Brain microvascular endothelial cell (primary cell): ENCODE data around the gene ECEL1.
A peak's percentile ranks its signal among the peaks of the same experiment; 100 is the strongest.

ENCODE experiments used
- DNase-seq: peaks from one replicate; pipeline ENCODE4 v3.0.0-alpha.2; 2020
- H3K27ac ChIP-seq: fragments of 250-450 bp; sonication (Bioruptor Pico); 2 replicates; pipeline ENCODE4 v1.5.1; 2020; ENCODE audit warnings: mild to moderate bottlenecking, moderate library complexity
- H3K27me3 ChIP-seq: fragments of 250-450 bp; sonication (Bioruptor Pico); replicated peaks from 2 replicates; pipeline ENCODE4 v1.5.1; 2020; ENCODE audit warnings: mild to moderate bottlenecking
- H3K36me3 ChIP-seq: fragments of 250-450 bp; sonication (Bioruptor Pico); replicated peaks from 2 replicates; pipeline ENCODE4 v1.5.1; 2020; ENCODE audit warnings: mild to moderate bottlenecking
- H3K4me3 ChIP-seq: 2 replicates; pipeline ENCODE4 v1.5.1; 2011; ENCODE audit warnings: low read depth, mild to moderate bottlenecking, control low read depth, low read length, moderate library complexity
- in situ Hi-C: cut with HindIII; loops from 2 replicates; pipeline ENCODE4 v1.10.0; 2017; ENCODE audit warnings: low sequenced_read_pairs, low pct_ligation_motif_present
- TF ChIP-seq, protein P1 (sequence below): IDR thresholded peaks from 2 replicates; pipeline ENCODE4 v1.5.1; 2011; ENCODE audit warnings: low read depth, mild to moderate bottlenecking, moderate library complexity, low read length, control low read depth, inconsistent platforms; ENCODE audit errors: missing control alignments

Gene ECEL1

DNA sequence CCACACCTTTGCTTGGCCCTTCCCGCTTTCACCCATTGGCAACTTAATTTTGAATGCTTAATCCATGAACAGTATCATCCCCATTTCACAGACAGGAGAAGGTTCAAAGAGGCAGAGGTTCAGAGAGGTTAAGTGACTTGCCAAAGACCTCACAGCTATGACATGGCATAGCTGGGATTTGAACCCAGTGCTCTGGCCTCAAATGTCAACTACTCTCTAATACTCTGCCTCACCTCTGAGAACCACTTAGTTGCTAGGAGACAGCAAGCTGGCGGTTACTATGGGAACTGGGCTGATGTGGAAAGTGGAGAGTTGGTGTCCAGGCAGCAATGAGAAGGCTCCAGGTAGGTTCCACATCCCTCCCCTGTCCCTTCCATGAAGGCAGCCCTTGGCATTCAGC, 16.8 kb upstream of the ECEL1 start:
- DNase-seq = no peak
- TF ChIP-seq, protein P1, sequence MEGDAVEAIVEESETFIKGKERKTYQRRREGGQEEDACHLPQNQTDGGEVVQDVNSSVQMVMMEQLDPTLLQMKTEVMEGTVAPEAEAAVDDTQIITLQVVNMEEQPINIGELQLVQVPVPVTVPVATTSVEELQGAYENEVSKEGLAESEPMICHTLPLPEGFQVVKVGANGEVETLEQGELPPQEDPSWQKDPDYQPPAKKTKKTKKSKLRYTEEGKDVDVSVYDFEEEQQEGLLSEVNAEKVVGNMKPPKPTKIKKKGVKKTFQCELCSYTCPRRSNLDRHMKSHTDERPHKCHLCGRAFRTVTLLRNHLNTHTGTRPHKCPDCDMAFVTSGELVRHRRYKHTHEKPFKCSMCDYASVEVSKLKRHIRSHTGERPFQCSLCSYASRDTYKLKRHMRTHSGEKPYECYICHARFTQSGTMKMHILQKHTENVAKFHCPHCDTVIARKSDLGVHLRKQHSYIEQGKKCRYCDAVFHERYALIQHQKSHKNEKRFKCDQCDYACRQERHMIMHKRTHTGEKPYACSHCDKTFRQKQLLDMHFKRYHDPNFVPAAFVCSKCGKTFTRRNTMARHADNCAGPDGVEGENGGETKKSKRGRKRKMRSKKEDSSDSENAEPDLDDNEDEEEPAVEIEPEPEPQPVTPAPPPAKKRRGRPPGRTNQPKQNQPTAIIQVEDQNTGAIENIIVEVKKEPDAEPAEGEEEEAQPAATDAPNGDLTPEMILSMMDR = no peak
- H3K36me3 ChIP-seq = no peaks in the 10 kb centered on the region
- in situ Hi-C loops = no loop called here
- no peak overlapping the region for H3K4me3 ChIP-seq
- peaks cover 54% of the 10 kb centered on the region for H3K27me3 ChIP-seq
- H3K27ac ChIP-seq = no peak overlapping the region

DNA sequence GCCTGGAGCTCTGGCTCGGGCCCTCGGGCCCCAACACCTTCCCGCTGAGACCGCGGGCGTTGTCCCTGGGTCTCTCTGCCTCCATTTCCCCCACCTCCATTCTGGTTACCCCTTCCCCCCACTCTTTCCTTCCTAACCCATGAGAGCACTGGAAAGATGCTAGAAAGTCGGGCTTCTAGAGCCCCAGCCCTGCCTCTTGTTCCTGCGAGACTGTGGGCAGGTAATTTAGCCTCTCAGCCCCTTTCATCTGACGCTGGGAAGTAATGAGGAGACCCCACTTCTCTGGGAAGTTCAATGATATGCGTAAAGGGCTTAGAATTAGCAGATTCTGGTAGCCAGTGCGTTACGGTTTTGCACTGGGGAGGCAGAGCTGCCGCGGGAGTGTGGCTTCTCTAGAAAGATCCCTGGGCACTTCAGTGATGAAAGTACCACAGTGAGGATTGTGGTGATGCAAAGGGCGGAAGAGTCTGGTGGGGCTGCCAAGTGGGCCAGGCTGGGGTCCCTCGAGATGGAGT, 16.2 kb upstream of the ECEL1 start:
- TF ChIP-seq, protein P1 = no peak
- DNase-seq = no peak
- in situ Hi-C loops = no loop called here
- no peaks in the 10 kb centered on the region for H3K36me3 ChIP-seq
- H3K27ac ChIP-seq = no peak overlapping the region
- peaks cover 56% of the 10 kb centered on the region for H3K27me3 ChIP-seq
- H3K4me3 ChIP-seq = no peak overlapping the region

DNA sequence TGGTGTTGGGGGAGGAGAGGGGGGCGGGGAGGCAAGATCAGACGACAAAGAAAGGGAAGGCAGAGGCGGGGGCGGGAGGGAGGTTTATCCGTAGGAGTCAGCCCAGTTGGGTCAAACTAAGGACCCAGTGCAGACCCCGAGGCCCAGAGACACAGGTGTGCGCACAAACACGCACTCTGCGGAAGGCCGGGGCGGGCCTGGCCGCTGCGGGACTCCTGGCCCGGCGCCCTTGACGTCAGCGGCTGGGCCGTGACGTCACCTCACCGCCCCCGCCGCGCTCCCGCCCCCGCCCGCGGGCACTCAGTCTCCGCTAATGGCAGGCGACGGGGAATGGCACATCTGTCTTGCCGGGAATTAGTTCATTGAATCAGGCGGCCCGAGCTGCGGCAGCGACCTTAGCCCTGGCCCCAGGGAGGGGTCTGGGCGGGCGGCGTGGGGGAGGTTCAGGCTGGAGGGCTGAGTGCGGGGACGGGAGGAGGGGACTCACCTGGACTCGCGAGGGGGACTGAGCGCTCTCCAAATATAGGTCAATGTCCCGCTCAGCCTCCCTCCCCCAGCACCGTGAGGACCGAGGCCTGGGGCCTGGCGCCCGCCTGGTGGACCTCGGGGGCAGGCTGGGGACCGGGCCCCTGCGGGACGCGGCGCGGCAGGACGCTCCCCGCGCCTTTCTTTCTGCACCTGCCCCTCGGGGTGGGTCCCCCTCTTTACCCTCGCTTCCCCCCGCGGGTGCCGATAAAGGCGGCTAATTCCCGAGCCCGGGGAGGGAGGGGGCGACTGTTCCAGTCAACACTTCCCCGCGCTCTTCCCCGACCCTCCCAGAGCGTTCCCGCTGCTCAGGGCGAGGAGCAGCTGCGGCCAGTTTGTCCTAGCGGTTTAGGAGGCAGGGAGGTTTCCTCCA, 15.5 kb upstream of the ECEL1 start:
- H3K36me3 ChIP-seq = no peaks in the 10 kb centered on the region
- peak; percentile 14 for DNase-seq
- in situ Hi-C loops = no loop called here
- no peak overlapping the region for H3K27ac ChIP-seq
- H3K27me3 ChIP-seq = peaks cover 52% of the 10 kb centered on the region
- TF ChIP-seq, protein P1 = no peak
- H3K4me3 ChIP-seq = no peak overlapping the region

DNA sequence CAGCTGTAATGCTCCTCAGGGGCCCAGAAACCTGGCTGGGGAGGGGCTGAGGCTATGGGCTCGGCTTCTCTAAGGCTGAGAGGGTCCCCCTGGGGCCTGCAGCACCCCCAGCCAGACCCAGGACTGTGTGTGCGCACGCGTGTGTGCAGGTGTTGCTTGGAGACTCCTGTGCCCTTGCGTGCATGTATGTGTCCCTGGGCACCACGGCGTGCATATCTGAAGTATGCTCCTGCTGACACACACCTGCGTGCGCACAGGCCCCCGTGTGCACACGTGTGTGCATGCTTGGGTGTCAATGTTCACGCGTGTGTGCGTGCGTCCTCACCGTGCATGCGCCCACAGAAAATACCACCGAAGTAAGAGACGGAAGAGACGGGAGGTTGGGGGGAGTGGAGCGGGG, 14.9 kb upstream of the ECEL1 start:
- Histone ChIP-seq H3K27ac (no peak overlapping the region), H3K36me3 (no peaks in the 10 kb centered on the region), H3K4me3 (no peak overlapping the region), H3K27me3 (peaks cover 52% of the 10 kb centered on the region)
- DNase-seq = no peak
- TF ChIP-seq, protein P1 = no peak
- in situ Hi-C loops = no loop called here

DNA sequence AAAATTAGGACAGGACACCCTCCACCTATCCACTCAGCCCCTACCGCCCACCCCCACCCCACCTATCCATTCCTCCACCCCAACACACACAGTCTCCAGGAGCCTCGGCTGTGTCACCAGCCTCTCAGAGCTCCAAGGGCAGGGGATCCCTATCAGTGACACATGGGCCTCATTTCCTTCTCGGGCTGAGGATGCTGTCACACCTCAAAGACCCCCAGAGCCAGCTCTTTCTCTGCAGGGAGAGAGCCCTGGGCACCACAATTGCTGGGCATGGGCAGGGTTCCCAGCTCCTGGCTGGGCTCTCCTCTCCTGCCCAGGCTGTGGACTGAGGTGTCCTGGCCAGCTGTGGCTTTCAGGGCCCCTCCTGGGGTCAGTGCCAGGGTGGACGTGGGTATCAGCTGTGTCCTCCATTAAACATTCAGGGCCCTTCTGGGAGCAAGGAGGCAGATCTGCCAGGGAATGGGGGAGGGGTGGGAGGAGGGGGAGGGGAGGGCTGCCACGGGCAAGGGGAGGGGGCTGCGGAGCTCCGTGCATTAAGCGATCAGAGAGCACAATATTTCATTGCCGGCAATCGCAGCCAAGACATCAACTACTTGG, 14.3 kb upstream of the ECEL1 start:
- Histone ChIP-seq H3K27ac (no peak overlapping the region), H3K36me3 (no peaks in the 10 kb centered on the region), H3K27me3 (peaks cover 52% of the 10 kb centered on the region), H3K4me3 (no peak overlapping the region)
- DNase-seq = no peak
- in situ Hi-C loops = no loop called here
- TF ChIP-seq, protein P1 = no peak
